GM19395 (cell line): ENCODE data around the gene ANO4.
"Not testable (repeated sequence)": the region's sequence is repeated elsewhere in the genome, so short reads cannot be mapped to it uniquely, and the experiment has no call there.

Experiments
- ATAC-seq: cut with Tn5 transposase; IDR thresholded peaks from one replicate; pipeline ENCODE4 v1.9.1; 2021; ENCODE audit warnings: mild to moderate bottlenecking, moderate library complexity; ENCODE audit not compliant: unreplicated experiment

ANO4 gene

DNA sequence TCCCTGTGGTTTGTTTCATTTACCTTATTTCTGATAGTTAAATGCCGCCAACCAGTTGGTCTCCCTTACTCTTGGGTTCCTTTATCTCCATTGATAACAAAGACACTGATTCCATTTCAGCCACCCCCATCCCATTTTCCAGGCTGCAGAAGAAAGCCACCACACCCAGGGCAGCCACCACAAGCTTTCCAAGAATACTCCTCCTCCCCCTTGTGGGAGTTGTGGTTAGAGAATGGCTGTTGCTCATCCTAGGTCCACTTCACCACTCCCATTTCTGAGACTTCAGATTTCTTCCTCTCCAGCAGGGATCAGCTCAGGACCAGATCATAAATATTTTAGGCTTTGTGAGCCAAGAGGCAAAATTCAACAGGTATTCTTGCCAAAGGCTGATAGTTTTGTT is 73.9 kb downstream of the ANO4 start:
- no peak for ATAC-seq

DNA sequence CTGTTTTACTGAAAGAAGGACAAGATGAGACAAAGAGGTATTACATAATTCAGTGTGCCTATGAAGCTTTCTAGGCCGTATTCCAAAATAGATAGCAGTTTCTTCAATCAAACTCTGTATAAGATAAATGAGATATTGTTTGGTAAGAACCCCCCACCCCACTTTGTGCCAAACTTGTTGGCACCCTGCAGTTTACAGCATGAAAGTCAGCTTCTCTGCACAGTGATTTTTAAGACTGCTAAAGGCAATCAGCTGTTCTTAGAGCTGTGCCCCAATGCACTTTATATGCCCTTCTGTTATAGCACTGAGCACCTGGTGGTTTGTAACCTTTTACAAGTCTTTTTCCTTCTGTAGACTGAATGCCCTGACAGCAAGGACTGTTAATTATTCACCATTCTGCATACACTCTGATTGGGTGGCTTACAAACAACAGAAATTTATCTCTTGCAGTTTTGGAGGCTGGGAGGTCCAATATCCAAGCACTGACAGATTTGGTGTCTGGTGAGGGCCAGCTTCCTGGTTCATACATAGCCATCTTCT is 76.7 kb downstream of the ANO4 start:
- no peak for ATAC-seq

DNA sequence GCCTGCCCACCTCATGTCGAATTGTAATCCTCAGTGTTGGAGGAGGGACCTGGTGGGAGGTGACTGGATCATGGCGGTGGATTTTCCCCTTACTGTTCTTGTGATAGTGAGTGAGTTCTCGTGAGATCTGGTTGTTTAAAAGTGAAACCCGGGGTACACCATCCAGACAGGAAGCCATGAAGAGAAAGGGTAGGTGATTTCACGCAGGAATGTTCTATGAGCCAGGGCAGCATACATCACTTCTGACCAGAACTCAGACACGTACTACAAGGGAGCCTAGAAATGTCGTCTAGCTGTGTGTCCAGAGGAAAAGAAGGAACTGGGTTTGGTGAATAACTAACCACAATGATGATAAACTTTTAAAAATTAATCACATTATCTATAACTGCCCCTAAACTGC is 80.6 kb downstream of the ANO4 start:
- no peak for ATAC-seq

DNA sequence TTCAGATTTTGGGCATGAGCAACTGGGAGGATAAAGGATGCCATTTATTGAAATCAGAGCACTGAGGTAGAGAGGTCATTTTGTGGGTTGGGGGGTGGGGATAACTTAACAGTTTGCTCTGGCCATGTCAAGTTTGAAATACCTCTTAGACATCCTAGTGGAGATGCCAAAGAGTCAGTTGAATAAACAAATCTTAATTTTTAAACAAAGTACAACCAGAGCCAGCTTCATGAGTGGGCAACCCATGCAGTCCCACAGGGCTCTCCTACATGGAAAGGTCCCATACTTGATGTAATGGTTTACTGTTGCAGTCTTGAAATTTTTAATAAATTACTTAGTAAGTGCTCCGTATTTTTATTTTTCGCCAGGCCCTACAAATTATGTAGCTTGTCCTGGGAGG is 81.2 kb downstream of the ANO4 start:
- no peak for ATAC-seq

DNA sequence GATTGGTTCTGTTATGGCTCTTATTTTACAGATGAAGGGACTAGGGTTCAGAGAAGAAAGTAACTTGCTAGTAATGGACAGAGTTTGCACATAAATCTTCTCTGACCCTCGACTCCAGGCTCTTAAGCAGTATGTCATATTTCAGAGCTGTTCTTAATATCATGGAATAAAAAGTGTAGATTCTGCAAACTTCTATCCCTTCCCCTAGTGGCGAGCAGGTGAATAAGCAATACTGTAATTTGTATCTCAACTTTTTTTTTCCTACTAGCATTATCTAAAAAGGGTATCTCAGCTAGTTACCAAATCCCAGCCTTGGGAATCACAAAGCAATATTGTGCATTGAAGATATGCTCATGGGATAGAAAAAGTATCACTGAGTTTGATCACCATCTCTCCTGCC is 83.2 kb downstream of the ANO4 start:
- no peak for ATAC-seq

DNA sequence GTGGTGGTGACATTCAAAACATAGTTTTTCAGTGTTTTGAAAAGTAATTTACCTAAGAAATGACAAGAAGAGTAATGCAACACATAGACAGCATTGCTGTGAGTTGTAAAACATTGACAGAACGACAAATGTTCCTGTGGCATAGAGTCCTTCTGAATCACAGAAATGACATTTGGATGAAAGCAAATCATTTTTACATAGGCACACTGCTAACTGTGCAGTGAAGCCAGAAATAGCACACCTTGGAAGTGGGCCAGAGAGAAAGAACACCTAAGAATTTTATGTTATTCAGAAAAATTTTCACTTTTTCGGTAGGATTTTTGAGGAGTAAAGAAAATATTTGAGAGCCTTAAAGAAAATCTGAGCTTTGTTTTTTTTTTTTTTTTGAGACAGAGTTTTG is 100.6 kb downstream of the ANO4 start:
- ATAC-seq: no peak

DNA sequence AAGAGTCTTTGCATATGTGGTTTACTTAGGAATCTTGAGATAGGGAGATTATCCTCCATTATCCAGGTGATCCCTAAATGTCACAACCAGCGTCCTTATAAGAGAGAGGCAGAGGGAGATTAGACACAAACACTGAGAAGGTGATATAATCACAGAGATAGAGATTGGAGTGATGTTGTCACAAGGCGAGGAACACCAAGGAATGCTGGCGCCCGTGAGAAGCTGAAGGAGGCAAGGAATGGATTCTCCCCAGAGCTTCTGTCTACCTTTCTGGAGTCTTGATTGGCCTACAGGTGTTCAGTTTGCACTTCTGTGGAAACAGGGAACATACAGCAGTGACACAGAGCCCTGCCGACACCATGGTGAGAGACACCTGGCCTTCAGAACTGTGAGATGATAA is 101.6 kb downstream of the ANO4 start:
- ATAC-seq: no peak

DNA sequence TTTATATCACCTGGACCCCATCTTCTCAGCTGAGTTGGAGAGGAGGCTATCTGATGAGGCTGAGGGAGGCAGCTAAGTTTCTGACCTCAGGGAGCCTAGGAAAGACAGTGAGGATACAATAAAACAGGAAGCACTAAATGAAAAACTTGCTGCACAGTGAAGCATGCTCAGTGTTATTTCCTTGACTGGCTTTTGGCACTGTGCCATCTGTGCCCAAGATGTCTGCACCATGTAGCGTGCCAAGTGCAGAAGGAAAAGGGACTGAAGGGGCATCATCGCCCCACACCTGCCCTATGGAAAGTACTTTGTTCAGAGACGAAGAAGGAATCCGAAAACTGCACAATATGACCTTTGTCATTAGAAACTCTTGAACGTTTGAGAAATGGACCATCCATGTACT is 102.7 kb downstream of the ANO4 start:
- no peak for ATAC-seq

DNA sequence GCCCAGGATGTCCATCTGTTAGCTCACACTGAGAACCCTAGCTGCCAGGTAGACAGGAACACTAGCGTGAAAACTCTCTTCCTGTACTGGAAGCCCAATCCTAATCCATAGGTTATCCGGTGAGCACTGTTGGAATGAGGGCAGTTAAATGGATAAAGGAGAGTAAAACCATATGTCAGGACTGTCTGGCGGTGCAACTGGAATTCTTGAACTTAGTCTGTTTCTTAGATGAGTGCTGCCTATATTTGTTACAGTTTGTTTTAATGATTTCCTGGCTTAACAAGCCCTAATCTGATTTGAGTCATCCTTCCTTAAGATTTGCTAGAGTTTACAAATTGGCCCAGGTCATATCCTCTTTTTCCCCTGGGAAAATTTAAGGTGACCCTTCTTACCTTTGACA is 104.7 kb downstream of the ANO4 start:
- ATAC-seq: no peak

DNA sequence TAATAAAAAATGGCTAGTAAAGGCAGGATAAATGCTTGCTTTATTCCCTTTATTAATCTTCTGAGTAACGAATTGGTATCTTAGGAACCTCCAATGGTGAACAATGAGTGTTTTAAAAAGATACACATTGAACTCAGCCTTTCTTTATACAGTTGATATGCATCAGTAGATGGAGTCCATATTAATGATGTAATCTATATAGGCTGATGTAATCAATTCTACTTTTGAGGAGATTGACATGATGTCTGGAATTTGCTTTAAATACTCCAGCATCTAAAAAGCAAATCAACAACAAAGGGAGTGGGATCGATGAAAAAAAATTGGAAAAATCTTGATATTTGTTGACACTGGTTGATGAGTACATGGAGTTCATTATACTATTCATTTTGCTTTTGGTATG is 106.2 kb downstream of the ANO4 start:
- ATAC-seq: no peak

DNA sequence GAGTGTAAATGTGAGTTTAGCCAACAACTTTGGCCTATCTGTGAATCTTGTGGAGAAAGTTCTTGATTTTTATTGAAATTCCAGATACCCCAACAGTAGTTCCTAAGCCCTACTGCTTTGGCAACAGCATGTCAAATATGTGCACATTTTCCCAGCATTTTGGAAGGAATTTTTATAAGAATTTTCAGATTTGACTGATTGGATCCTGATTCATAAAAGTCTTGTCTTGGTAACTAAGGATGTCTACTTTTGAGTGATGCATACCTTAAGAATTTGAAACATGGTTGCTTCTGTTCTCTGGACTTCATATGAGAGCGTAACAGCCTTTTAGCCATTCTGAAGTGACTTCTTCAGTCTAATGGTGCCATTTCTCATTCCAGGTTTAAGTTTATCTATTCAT is 106.7 kb downstream of the ANO4 start:
- no peak for ATAC-seq

DNA sequence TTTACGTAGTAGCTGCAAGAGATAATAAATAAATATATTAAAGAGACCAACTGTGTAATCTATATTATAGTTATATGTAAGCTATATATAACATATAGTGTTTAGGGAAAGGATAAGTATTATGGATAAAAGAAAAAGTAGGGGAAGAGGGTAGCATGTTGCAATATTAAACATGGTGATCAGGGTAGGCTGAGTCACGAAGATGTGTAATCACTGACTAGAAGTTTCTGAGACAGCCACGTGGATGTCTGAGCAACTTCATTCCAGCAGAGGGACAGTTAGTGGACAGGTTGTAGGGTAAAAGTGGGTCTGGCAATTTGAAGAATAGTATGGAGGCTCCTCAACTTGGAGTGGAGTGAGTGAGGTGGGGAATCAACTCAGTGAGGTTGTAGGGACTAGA is 109.7 kb downstream of the ANO4 start:
- no peak for ATAC-seq

DNA sequence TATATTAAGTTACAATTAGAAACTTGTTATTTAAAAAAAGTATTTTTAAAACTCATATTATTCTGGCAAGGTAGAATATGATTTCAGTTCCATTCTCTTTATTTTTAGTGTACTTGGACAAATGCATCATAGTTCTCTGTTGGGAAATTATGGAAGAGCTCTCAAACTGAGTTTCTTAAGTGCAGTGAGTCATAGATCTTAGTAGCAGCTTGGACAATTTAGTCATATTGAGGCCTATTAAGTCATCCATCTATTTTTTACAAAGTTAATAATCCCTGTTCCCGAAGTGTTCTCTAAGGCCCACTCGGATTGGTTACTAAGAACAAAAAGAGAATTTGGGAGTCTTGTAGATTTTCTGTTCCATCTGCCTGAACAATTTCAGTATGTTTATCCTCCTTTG is 113.9 kb downstream of the ANO4 start:
- no peak for ATAC-seq

DNA sequence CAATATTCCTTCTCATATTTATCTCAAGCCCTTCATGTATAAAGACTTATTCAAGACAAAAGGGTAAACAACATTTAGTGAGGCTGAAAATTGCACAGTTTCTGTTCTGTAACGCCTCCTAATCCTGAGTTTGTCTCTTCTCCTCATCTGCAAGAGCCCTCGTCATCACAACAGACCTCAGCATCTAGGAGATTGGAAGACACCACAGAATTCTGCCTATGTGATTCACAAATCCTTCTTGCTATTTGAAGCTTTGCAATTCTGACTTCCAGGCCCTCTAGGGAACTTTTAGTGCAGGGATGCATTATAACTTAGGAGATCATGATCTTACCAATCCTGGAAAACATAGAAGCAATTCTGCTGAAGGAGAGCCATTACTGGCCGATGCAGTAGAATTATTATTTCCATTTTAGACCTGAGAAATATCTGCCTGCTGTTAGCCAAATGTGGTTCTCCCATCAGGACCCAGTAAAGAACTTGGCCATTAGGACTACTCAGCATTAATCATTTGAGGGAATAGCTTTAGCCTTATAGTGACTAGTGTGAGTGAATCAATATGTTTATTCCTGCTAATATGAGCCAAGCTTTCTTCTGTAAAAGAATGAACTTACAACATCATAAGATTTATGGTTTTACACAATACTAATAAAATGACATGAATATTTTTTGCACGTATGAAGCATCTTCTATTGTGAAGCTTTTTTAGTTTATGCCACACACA is 119.5 kb downstream of the ANO4 start:
- no peak for ATAC-seq

DNA sequence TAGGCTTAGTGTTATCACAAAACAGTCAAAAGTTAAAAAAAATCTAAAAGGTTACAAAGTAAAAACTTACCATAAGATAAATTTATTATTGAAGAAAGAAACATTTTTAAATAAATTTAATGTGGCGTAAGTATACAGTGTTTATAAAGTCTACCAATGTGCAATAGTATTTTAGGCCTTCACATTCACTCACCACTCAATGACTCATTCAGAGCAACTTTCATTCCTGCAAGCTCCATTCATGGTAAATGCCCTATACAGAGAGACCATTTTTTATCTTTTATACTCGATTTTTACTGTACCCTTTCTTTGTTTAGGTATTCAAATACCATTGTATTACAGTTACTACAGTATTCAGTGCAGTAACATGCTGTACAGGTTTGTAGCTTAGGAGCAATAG is 124.5 kb downstream of the ANO4 start:
- no peak for ATAC-seq

DNA sequence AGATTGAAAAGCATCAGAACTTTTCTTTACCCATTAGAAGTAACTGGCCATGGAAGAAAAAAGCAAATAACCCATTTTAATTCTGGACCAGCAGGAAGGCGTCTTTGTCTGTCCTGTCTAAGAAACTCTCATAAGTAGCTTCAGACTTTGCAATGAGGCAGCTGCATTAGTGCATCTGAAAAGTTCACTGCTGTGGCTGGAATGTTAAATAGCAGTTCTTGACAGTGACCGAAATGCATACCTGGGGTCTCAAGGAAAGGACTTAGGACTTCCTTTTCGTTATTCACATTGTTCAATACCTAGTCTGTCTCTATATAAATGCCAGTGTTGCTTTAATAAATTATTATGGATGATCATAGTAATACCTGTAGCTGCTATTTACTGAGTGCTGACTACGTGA is 125.9 kb downstream of the ANO4 start:
- ATAC-seq: no peak

DNA sequence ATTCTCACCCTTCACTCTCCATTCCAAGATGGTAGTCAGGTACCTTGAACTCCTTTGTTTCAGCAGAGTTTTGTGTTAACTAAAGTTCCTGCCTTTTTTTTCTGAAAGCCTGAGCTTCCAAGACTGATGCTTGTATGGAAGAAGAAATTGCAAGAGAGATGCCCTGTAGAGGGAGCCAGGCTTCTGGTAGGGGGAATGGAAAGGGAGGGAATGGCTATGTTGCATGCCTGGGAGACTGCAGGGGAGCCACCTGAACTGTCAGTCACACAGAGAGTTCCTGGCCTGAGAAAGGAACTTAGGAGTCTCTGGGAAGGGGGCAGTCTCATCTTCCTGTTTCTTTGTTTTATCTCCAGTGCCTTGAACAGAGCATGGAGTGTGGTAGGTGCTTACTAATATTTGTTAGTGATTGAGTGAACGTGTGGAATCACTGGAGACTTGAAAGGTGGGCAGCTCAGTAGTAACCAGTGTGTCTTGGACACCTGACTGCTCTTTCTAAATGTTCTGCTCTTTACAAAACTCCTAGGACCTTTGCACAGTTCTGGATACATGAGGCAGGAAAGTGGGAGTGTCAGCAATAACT is 132.2 kb downstream of the ANO4 start:
- no peak for ATAC-seq

DNA sequence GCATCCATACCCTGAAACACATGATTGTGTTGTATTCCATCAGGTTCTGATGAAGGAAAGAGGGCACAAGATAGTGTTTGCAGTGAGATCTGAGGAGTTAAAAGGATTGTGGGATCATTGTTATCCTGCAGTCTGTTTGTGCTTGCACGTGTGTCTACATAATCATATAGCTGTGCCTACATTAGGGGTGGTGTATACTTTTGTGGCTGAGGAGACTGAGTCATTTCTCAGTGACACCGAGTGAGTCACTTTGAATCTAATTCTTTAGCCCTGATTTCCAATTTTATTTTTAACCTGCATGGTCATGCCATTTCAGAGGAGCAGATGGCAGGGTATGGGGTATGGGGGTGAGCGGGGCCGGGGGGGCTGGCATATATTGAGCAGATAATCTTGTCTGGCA is 133.2 kb downstream of the ANO4 start:
- ATAC-seq: no peak

DNA sequence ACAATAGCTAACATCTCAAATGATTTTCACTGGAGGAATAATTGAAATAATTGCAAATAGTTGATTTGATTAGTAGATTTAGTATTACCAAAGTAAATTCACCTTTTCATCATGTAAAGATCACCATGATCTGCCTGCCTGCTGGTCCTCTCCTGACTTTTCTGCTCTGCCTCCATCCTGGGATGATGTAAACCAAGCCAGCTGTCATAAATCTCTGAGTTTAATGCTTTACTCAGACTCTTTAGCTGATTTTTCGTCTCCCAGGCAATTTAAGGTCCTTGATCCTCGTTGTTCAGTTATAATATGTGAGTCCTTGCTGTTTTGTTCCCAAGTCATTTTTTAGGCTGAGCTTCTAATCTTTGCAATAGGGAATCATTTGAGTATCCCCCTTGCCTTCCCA is 138.0 kb downstream of the ANO4 start:
- no peak for ATAC-seq

DNA sequence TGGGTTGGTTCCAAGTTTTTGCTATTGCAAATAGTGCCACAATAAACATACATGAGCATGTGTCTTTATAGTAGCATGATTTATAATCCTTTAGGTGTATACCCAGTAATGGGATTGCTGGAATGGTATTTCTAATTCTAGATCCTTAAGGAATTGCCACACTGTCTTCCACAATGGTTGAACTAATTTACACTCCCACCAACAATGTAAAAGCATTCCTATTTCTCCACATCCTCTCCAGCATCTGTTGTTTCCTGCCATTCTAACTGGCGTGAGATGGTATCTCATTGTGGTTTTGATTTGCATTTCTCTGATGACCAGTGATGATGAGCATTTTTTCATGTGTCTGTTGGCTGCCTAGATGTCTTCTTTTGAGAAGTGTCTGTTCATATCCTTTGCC is 139.0 kb downstream of the ANO4 start:
- not testable (repeated sequence) for ATAC-seq

DNA sequence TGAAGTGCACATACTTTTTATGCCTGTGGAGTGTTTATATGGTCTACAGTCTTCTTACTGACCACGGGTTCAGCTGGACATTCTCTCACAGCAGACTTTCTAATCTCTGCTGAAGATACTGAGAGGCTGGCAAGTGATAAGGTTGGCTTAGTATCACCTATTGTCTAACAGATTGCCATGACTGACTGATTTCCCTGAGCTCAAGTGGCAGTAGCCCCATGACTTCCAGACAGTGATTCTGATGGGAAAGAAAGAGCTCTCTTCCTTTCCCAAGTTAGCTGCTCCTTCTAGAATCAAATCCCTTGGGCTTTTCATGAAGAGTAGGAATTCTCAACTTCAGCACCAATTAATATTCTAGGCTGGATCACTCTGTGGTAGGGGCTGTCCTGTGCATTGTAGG is 141.4 kb downstream of the ANO4 start:
- ATAC-seq: no peak

DNA sequence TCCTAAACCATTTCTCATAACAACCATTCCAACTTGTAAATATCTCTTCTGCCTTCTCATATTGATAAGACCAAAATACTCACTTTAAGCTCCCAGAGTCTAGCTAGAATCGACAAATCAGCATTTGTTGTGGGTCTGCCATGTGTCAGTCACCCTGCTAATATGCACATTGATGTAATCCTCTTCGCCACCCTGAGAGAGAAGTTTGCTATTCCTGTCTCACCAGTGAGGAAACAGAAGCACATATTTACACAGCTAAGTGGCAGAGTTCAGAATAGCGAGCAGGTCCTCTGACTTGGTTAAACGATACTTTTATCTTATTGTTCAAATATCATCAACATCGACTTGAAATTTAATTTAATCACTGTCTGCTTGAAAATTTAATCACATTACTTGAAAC is 142.1 kb downstream of the ANO4 start:
- no peak for ATAC-seq

DNA sequence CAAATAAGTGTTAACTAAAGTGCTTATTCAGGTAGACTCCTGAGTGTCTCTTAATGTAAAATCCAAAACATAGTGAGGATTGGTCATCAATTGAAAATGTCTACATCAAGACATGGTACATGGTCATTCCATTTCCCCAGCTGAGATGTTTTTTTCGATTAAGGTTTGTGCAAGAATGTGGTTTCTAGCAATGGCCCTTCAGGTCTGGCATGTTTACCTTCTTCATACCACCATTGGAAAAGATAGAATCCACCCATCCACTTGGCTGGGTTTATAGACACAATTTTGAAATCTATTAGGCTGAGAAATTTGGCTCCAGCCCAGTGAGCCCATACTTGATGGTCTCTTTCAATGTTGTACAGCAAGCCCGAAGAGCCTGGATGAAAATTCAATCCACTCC is 145.9 kb downstream of the ANO4 start:
- ATAC-seq: no peak
